GM12878 (cell line): ENCODE results near the gene CYP27A1. TPM values are rescaled to one million over a fixed set of nuclear protein-coding genes. Genes with fewer than 3 reads are reported as not detected.

Source experiments
- ATAC-seq: fragments of 200-7000 bp; cut with Tn5 transposase; 3 replicates; pipeline ENCODE4 v1.9.1; 2020; ENCODE audit warnings: mild to moderate bottlenecking, moderate library complexity
- BruUV-seq: library from RNA; stranded (reverse); fragments of 400-500 nt; replicated peaks from 2 replicates; lab custom pipeline; 2021; lab: Mats Ljungman, UMichigan
- CTCF ChIA-PET: fragments of 300-600 bp; sonication (Branson Sonifier 250); formaldehyde crosslinking; extraction: SDS; loops from one replicate; lab custom pipeline; 2021; ENCODE audit warnings: inconsistent platforms; lab: Yijun Ruan, JAX
- POLR2A ChIA-PET: fragments of 350-600 bp; formaldehyde crosslinking; extraction: SDS; loops from one replicate; lab custom pipeline; 2021; ENCODE audit warnings: inconsistent platforms; lab: Charles Lee
- RAD21 ChIA-PET: fragments of 300-600 bp; sonication (Branson Sonifier 250); formaldehyde crosslinking; loops from one replicate; lab custom pipeline; 2023; ENCODE audit warnings: antibody characterized with exemption; ENCODE audit not compliant: unreplicated experiment; lab: Charles Lee
- SMC1A ChIA-PET: fragments of 300-600 bp; sonication (Branson Sonifier 250); formaldehyde crosslinking; loops from one replicate; lab custom pipeline; 2023; ENCODE audit not compliant: unreplicated experiment, uncharacterized antibody; lab: Charles Lee
- DNase-seq: peaks from one replicate; pipeline ENCODE4 v3.0.0-alpha.2; 2011; ENCODE audit warnings: low read depth, low spot score
- FAIRE-seq: peaks from 3 replicates; lab custom pipeline; 2011; peaks lifted over from hg19 to GRCh38; lab: Jason Lieb, UNC
- H2AFZ ChIP-seq: 2 replicates; pipeline ENCODE4 v1.6.0; 2011; ENCODE audit warnings: low read depth, low read length, control low read depth; ENCODE audit not compliant: control insufficient read depth
- H3K27ac ChIP-seq: 2 replicates; pipeline ENCODE4 v1.5.1; 2011; ENCODE audit warnings: control low read depth; ENCODE audit not compliant: control insufficient read depth, insufficient read depth
- H3K27me3 ChIP-seq, 2 experiments: replicated peaks in 1 of 2; 2 replicates each; pipeline versions ENCODE4 v1.6.0 to v1.6.1; 2011; ENCODE audit warnings: low read length in 1 of 2; ENCODE audit not compliant: control insufficient read depth in 2 of 2, insufficient read depth in 2 of 2
- H3K36me3 ChIP-seq, 2 experiments: 2 replicates each; pipeline ENCODE4 v1.5.1; 2011; ENCODE audit warnings: low read length in 1 of 2; ENCODE audit not compliant: control insufficient read depth in 2 of 2, insufficient read depth in 2 of 2
- H3K4me1 ChIP-seq: 2 replicates; pipeline ENCODE4 v1.6.1; 2011; ENCODE audit warnings: mild to moderate bottlenecking, low read length, moderate library complexity, mixed read lengths; ENCODE audit not compliant: control insufficient read depth, insufficient read depth
- H3K4me2 ChIP-seq: 2 replicates; pipeline ENCODE4 v1.6.0; 2011; ENCODE audit warnings: control low read depth; ENCODE audit not compliant: control insufficient read depth, insufficient read depth
- H3K4me3 ChIP-seq: fragments of 200-600 bp; sonication (generic); 2 replicates; pipeline ENCODE4 v1.5.1; 2016
- H3K79me2 ChIP-seq: 2 replicates; pipeline ENCODE4 v1.6.0; 2011; ENCODE audit warnings: low read length; ENCODE audit not compliant: control insufficient read depth, insufficient read depth
- H3K9ac ChIP-seq: 2 replicates; pipeline ENCODE4 v1.8.0; 2011; ENCODE audit warnings: low read length, control low read depth, mixed read lengths; ENCODE audit not compliant: control insufficient read depth, insufficient read depth
- H3K9me3 ChIP-seq: replicated peaks from 3 replicates; pipeline ENCODE4 v1.5.1; 2011; ENCODE audit warnings: mild to moderate bottlenecking, low read length; ENCODE audit not compliant: control insufficient read depth, insufficient read depth
- H4K20me1 ChIP-seq: 2 replicates; pipeline ENCODE4 v1.6.0; 2011; ENCODE audit not compliant: control insufficient read depth, insufficient read depth
- CREM ChIP-seq: IDR thresholded peaks from 2 replicates; pipeline ENCODE4 v1.6.1; 2014; ENCODE audit warnings: antibody characterized with exemption, low read depth
- ELK1 ChIP-seq: IDR thresholded peaks from 2 replicates; pipeline ENCODE4 v1.6.1; 2012; ENCODE audit warnings: low read depth, low read length, improper control_type of control experiment
- ESRRA ChIP-seq: IDR thresholded peaks from 2 replicates; pipeline ENCODE4 v1.6.1; 2012; ENCODE audit warnings: mild to moderate bottlenecking, low read length, improper control_type of control experiment
- NFIC ChIP-seq: IDR thresholded peaks from 2 replicates; pipeline ENCODE4 v1.6.1; 2012; ENCODE audit warnings: low read depth, mild to moderate bottlenecking, inconsistent platforms, low read length, moderate library complexity
- NFYA ChIP-seq: IDR thresholded peaks from 2 replicates; pipeline ENCODE4 v1.6.1; 2011; ENCODE audit warnings: low read depth, mild to moderate bottlenecking, low read length, improper control_type of control experiment, borderline replicate concordance
- USF1 ChIP-seq: IDR thresholded peaks from 2 replicates; pipeline ENCODE4 v1.6.1; 2011; ENCODE audit warnings: borderline replicate concordance, low read depth, mild to moderate bottlenecking, moderate library complexity, mixed read lengths, low read length; ENCODE audit not compliant: insufficient read depth; ENCODE audit errors: extremely low read length
- ZNF384 ChIP-seq: IDR thresholded peaks from 2 replicates; pipeline ENCODE4 v1.6.1; 2012; ENCODE audit warnings: low read depth, mild to moderate bottlenecking, low read length, improper control_type of control experiment, borderline replicate concordance
- WGBS: methylation state at CpG from one replicate; pipeline ENCODE4 v1.1.6; 2016; ENCODE audit warnings: low lambda C conversion rate; ENCODE audit not compliant: insufficient replicate concordance, insufficient coverage; ENCODE audit errors: missing lambda C conversion rate; 5-methylcytosine and 5-hydroxymethylcytosine counted together
- in situ Hi-C: fragments of 300-500 bp; cut with MboI; formaldehyde crosslinking; loops from 9 replicates; pipeline ENCODE4 v1.14.3; 2018; ENCODE audit warnings: mixed read lengths
- intact Hi-C: fragments of 100-400 bp; cut with micrococcal nuclease; formaldehyde crosslinking; loops from one replicate; pipeline ENCODE4 v1.14.2; 2022; ENCODE audit not compliant: unreplicated experiment
- polyA plus RNA-seq, 11 experiments: library from polyadenylated mRNA; depleted of rRNA in 4 of 11; unstranded in 6 of 11; stranded (reverse) in 5 of 11; fragments of >200 nt; fragmentation: Nextera tagmentation in 4 of 11; fragmentation: Illumina TruSeq in 1 of 11; extraction: Ambion mirVana in 4 of 11; extraction: Trizol in 1 of 11; gene quantifications; 1 replicate in 1 of 11; 2 replicates in 10 of 11; pipeline versions ENCODE4 v1.2.1 to v1.2.3, GENCODE V29; 2011 to 2016; ENCODE audit warnings: inconsistent platforms in 2 of 11, missing spikeins in 2 of 11, low read depth in 1 of 11
- total RNA-seq, 4 experiments: library from RNA; depleted of rRNA in 3 of 4; stranded (reverse); fragments of >200 nt in 3 of 4; fragmentation: Illumina TruSeq in 1 of 4; extraction: Trizol in 1 of 4; gene quantifications; 2 replicates each; pipeline versions ENCODE4 v1.2.1 to v1.2.3, GENCODE V29; 2013 to 2021

The CYP27A1 gene
- total and polyA plus RNA-seq, 10 of the 15 experiments (the other 5 are each of a cell fraction or from before 2014, with no cell fraction given): 0.11 to 0.72 (median 0.18) TPM; not detected in 2

GRCh38 chr2:218826791-218827190 is 44.8 kb downstream of the CYP27A1 start (continued):
- TF ChIP-seq USF1 (no peak), NFYA (no peak), ZNF384 (no peak), NFIC (no peak), CREM (no peak), ELK1 (no peak)

GRCh38 chr2:218827701-218828476 is 45.9 kb downstream of the CYP27A1 start:
- H3K79me2 ChIP-seq: no peaks in the 10 kb centered on the region
- ChIA-PET CTCF (interaction anchor here (1.6 kb wide), 1 partner anchor 20 kb away, joined by 5 read pairs; no protein-coding TSS in a partner anchor), RAD21 (no interaction called here)
- no peak for DNase-seq
- no peak for TF ChIP-seq ESRRA
- TF ChIP-seq, all 136 proteins: peak for 0
- ATAC-seq (no peak), FAIRE-seq (no peak)
- in situ Hi-C loops: no loop called here
- BruUV-seq: no TSS peak
- 24% methylated on average over 14 of the region's 14 CpGs for WGBS
- intact Hi-C loops: no loop called here
- H3K27me3 ChIP-seq: no peaks in the 10 kb centered on the region; a peak in 2 of 4 replicates
- H4K20me1 ChIP-seq: no peaks in the 10 kb centered on the region
- no peaks in the 10 kb centered on the region for H3K36me3 ChIP-seq
- H3K4me2 ChIP-seq: no peak overlapping the region
- no peaks in the 10 kb centered on the region for H3K4me1 ChIP-seq
- H3K27ac ChIP-seq: no peak overlapping the region
- H3K4me3 ChIP-seq: no peak overlapping the region
- POLR2A ChIA-PET: no interaction called here
- no peak overlapping the region for H2AFZ ChIP-seq
- no peak overlapping the region for H3K9ac ChIP-seq
- H3K9me3 ChIP-seq: no peaks in the 10 kb centered on the region
- SMC1A ChIA-PET: no interaction called here
